Activated CD8-positive, alpha-beta memory T cell treated with anti-CD3 and anti-CD28 coated beads, Interleukin-2, amount 10 ng/mL, durations not matched to agents 7 days and 5 days (primary cell): ENCODE results near the gene ZNF76. TPM values are rescaled to one million over a fixed set of nuclear protein-coding genes. Genes with fewer than 3 reads are reported as not detected.

Experiments
- ATAC-seq: fragments of 150-1000 bp; cut with Tn5 transposase; one replicate; pipeline ENCODE4 v1.10.0; 2021; ENCODE audit warnings: moderate library complexity
- CTCF ChIA-PET: fragments of 350-600 bp; sonication (Branson Sonifier 250); formaldehyde crosslinking; loops from one replicate; lab custom pipeline; 2021; ENCODE audit warnings: antibody characterized with exemption; lab: Charles Lee
- DNase-seq: peaks from one replicate; pipeline ENCODE4 v3.0.0-alpha.2; 2020
- H3K27ac Mint-ChIP-seq: one replicate; pipeline ENCODE4 v1.8.0; 2021; ENCODE audit warnings: mild to moderate bottlenecking, mixed read lengths
- H3K27me3 Mint-ChIP-seq: one replicate; pipeline ENCODE4 v1.8.0; 2021; ENCODE audit warnings: mixed read lengths
- H3K36me3 Mint-ChIP-seq: one replicate; pipeline ENCODE4 v1.8.0; 2021; ENCODE audit warnings: mild to moderate bottlenecking, mixed read lengths
- H3K4me1 Mint-ChIP-seq: one replicate; pipeline ENCODE4 v1.8.0; 2021; ENCODE audit warnings: mixed read lengths
- H3K4me3 Mint-ChIP-seq: one replicate; pipeline ENCODE4 v1.8.0; 2021; ENCODE audit warnings: mild to moderate bottlenecking, moderate library complexity, mixed read lengths
- H3K9me3 Mint-ChIP-seq: one replicate; pipeline ENCODE4 v1.8.0; 2022; ENCODE audit warnings: low read depth, mixed read lengths
- total RNA-seq, 2 experiments: library from RNA; stranded (reverse); gene quantifications; one replicate each; pipeline ENCODE4 v1.2.3, GENCODE V29; 2021

ZNF76 gene
- total RNA-seq, 2 experiments from 2014 or later: 55.0 to 61.8 TPM

DNA sequence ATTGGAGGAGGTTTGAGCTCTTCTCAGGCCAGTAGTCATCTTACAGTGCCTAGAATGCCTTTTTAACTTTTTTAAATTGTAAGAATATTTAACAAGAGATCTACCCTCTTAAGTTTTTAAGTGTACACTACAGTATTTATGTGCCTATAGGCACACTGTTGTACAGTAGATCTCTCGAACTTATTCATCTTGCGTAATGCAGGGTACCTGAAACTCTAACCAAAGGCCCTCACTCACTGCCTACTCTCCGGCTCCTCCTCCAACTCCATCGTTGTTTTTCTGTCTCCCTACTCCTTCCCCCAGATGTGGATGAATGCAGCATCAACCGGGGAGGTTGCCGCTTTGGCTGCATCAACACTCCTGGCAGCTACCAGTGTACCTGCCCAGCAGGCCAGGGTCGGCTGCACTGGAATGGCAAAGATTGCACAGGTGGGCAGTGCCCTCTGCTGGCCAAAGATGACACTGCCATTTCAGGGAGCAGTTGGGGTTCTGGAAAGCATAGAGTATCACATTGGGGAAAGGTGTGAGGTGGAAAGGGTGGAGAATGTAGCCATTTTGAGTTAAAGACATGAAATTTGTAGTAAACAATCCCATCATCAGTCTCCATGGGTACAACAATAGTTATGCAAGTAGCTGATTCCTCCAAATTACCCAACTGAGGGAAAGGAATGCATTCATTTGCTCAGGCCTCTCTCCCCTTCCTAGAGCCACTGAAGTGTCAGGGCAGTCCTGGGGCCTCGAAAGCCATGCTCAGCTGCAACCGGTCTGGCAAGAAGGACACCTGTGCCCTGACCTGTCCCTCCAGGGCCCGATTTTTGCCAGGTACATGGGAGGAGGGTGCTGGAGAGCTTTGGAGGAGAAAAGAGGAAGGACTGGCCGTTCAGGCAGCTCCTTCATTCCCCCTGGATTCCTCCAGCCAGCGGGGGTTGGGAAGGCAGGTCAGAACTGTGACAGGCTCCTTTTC, 18.4 kb upstream of the ZNF76 start:
- DNase-seq (peak; percentile 83), ATAC-seq (peak; percentile 85)
- Mint-ChIP-seq H3K4me3 (no peak overlapping the region), H3K27me3 (no peaks in the 10 kb centered on the region), H3K27ac (no peak overlapping the region), H3K4me1 (peaks cover 10% of the 10 kb centered on the region), H3K36me3 (no peaks in the 10 kb centered on the region), H3K9me3 (no peaks in the 10 kb centered on the region)
- CTCF ChIA-PET: interaction anchor here (0.6 to 4.9 kb wide), 31 partner anchors 9 to 781 kb away, joined by 3 to 63 read pairs (median 4); partner anchors contain the start of genes SNRPC and ZNF76

DNA sequence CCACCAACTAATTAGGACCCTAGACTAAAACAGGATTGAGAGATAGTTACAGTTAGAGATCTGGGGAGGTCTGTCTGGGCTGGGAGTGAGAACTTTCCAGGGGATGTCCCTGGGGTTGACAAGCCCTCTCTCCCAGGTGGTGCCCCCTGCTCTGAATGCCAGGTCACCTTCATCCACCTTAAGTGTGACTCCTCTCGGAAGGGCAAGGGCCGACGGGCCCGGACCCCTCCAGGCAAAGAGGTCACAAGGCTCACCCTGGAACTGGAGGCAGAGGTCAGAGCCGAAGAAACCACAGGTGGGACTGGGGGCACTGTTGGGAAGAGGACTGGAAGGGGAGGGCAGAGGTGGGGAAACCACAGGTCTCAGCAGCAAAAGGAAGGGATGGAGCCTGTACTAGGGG, 17.0 kb upstream of the ZNF76 start:
- Mint-ChIP-seq H3K9me3 (no peaks in the 10 kb centered on the region), H3K36me3 (no peaks in the 10 kb centered on the region), H3K4me3 (no peak overlapping the region), H3K27me3 (no peaks in the 10 kb centered on the region), H3K4me1 (peaks cover 10% of the 10 kb centered on the region), H3K27ac (no peak overlapping the region)
- DNase-seq (no peak), ATAC-seq (no peak)
- CTCF ChIA-PET: interaction anchor here (3.8 to 4.9 kb wide), 5 partner anchors 12 to 95 kb away, joined by 20 to 63 read pairs (median 41); partner anchors contain the start of gene ZNF76

DNA sequence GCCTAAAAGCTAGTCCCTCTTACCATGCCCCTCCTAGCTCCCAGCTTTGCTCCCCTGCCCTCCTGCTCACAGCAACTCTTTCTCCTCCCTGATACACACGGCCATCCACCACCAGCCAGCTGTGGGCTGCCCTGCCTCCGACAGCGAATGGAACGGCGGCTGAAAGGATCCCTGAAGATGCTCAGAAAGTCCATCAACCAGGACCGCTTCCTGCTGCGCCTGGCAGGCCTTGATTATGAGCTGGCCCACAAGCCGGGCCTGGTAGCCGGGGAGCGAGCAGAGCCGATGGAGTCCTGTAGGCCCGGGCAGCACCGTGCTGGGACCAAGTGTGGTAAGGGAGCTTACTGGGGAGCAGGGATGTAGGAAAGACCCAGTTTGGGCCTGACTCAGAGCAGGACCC, 16.6 kb upstream of the ZNF76 start:
- CTCF ChIA-PET: interaction anchor here (0.8 to 4.9 kb wide), 5 partner anchors 12 to 36 kb away, joined by 3 to 63 read pairs (median 35); partner anchors contain the start of gene ZNF76

DNA sequence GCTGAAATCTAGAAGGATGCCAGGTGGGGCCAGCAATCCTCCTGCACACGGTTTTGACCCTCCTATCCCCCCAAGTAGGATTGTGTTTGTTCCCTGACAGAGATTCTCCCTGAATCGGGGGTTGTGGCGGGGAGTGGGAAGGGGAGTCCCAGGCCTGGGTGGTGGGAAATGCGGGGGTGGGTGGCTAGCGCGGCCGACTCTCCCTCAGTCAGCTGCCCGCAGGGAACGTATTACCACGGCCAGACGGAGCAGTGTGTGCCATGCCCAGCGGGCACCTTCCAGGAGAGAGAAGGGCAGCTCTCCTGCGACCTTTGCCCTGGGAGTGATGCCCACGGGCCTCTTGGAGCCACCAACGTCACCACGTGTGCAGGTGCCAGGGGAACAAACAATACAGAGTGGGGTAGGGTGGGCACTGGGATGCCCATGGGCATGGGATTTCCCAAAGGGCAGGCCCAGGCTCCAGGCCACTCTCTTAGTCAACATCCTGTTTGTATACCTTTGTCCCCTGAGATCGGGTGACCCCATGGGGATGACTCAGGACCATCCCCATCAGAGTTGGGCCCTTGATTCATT, 16.1 kb upstream of the ZNF76 start:
- Mint-ChIP-seq H3K4me1 (peaks cover 20% of the 10 kb centered on the region), H3K9me3 (no peaks in the 10 kb centered on the region), H3K4me3 (no peak overlapping the region), H3K27me3 (no peaks in the 10 kb centered on the region), H3K36me3 (no peaks in the 10 kb centered on the region), H3K27ac (no peak overlapping the region)
- no peak for DNase-seq
- no peak for ATAC-seq
- CTCF ChIA-PET: interaction anchor here (0.8 to 4.8 kb wide), 3 partner anchors 13 to 24 kb away, joined by 3 to 41 read pairs (median 20); no protein-coding TSS in a partner anchor

More for the DNA sequence above, 16.6 kb upstream of the ZNF76 start:
- Mint-ChIP-seq H3K4me1 (peaks cover 14% of the 10 kb centered on the region), H3K27me3 (no peaks in the 10 kb centered on the region), H3K9me3 (no peaks in the 10 kb centered on the region), H3K4me3 (no peak overlapping the region), H3K36me3 (no peaks in the 10 kb centered on the region), H3K27ac (no peak overlapping the region)
- DNase-seq: no peak
- no peak for ATAC-seq

DNA sequence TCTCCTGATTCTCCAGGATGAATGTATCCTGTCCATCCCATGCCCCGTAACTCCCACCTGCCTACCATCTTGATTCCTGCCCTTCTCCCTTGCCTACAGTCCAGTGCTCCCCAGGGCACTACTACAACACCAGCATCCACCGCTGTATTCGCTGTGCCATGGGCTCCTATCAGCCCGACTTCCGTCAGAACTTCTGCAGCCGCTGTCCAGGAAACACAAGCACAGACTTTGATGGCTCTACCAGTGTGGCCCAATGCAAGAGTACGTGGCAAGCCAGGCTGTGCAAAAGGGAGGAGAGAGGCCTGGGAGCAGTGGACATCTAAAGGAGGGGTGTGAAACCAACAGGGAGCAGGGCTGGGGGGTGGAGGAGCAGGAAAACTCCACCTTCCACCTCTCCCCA, 15.0 kb upstream of the ZNF76 start:
- H3K4me1 Mint-ChIP-seq: peaks cover 26% of the 10 kb centered on the region
- CTCF ChIA-PET: no interaction called here
- no peaks in the 10 kb centered on the region for H3K36me3 Mint-ChIP-seq
- DNase-seq (no peak), ATAC-seq (no peak)
- no peaks in the 10 kb centered on the region for H3K27me3 Mint-ChIP-seq
- no peak overlapping the region for H3K27ac Mint-ChIP-seq
- H3K9me3 Mint-ChIP-seq: no peaks in the 10 kb centered on the region
- H3K4me3 Mint-ChIP-seq: no peak overlapping the region

DNA sequence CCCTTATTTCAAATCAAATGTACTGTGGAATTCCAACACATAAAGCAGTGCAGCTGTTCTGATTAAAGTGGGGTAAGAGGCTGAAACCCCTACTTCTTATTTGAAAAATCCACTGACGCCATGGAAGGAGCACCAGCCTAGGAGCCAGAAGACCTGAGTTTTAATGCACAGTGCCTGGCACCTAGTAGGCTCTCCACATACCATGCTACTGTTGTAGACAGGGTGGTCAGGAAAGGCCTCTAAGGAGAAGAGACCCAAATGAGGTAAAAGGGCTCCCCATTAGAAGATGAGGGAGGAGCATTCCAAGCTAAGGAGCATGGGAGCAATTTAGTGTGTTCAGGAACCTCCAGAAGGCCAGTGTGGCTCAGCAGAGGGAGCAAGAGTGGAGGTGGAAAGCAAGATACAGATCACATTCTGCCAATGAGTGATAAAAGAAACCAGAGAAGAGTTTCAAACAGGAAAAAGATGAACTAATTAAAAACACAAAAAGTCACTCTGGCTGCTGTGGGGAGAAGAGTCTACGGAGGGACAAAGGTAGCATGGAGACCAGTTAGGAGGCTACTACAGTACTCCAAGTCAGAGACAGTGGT, 11.8 kb upstream of the ZNF76 start:
- Mint-ChIP-seq H3K9me3 (no peaks in the 10 kb centered on the region), H3K27me3 (no peaks in the 10 kb centered on the region), H3K27ac (peak overlapping the region; percentile 63), H3K4me3 (no peak overlapping the region), H3K4me1 (peaks cover 23% of the 10 kb centered on the region), H3K36me3 (no peaks in the 10 kb centered on the region)
- CTCF ChIA-PET: interaction anchor here (1.0 to 1.8 kb wide), 2 partner anchors 16 to 102 kb away, joined by 4 read pairs; no protein-coding TSS in a partner anchor
- peak; percentile 71 for ATAC-seq
- peak; percentile 43 for DNase-seq

DNA sequence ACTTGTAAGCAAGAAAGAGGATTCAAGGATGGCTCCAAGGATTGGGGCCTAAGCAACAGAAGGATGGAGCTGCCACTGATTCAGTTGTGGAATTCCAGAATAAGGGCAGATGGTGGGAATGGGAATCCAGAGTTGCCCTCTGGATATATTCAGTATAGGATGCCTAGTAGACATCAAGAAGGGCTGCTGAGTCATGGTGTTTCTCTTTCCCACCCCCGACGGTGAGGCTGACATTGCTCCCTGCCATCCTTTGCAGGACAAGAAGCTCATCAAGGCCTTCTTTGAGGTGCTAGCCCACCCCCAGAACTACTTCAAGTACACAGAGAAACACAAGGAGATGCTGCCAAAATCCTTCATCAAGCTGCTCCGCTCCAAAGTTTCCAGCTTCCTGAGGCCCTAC, 11.2 kb upstream of the ZNF76 start:
- CTCF ChIA-PET: interaction anchor here (0.7 to 1.8 kb wide), 4 partner anchors 16 to 103 kb away, joined by 3 to 5 read pairs (median 4); no protein-coding TSS in a partner anchor
- Mint-ChIP-seq H3K4me1 (peaks cover 23% of the 10 kb centered on the region), H3K27ac (peak overlapping the region; percentile 63), H3K9me3 (no peaks in the 10 kb centered on the region), H3K36me3 (no peaks in the 10 kb centered on the region), H3K4me3 (no peak overlapping the region), H3K27me3 (no peaks in the 10 kb centered on the region)
- ATAC-seq: no peak
- DNase-seq: no peak

DNA sequence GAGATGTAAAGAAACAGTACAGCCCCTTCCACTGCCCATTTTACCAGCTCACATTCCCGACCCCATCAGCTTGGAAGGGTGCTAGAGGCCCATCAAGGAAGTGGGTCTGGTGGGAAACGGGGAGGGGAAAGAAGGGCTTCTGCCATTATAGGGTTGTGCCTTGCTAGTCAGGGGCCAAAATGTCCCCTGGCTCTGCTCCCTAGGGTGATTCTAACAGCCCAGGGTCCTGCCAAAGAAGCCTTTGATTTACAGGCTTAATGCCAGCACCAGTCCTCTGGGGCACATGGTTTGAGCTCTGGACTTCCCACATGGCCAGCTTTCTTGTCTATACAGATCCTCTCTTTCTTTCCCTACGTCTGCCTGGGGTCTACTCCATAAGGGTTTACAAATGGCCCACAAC, 10.6 kb upstream of the ZNF76 start:
- Mint-ChIP-seq H3K27ac (peak overlapping the region; percentile 10), H3K36me3 (no peaks in the 10 kb centered on the region), H3K27me3 (no peaks in the 10 kb centered on the region), H3K4me3 (no peak overlapping the region), H3K4me1 (peaks cover 20% of the 10 kb centered on the region), H3K9me3 (no peaks in the 10 kb centered on the region)
- ATAC-seq: no peak
- no peak for DNase-seq
- CTCF ChIA-PET: interaction anchor here (0.7 to 3.0 kb wide), 5 partner anchors 8 to 104 kb away, joined by 3 to 18 read pairs (median 4); no protein-coding TSS in a partner anchor

DNA sequence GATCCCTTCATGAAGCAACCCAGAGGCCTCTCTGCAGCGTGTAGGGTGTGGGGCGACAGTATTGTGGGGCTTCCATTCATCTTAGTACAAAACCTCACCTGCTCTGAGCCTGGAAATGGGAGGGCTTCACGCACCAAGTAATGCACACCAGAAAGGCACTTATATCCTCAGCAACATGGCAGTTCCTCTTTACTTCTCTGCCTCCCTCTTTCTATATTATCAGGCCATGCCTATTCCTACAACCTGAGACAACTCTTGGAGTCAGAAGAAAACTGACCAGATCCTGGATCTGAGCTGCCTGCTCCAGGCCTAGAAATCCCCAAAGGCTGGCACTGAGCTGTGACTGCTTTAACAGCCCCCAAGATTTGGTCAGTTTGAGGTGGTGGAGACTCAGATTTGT, 7.6 kb upstream of the ZNF76 start:
- CTCF ChIA-PET: no interaction called here
- no peaks in the 10 kb centered on the region for H3K27me3 Mint-ChIP-seq
- peaks cover 19% of the 10 kb centered on the region for H3K4me1 Mint-ChIP-seq
- no peak overlapping the region for H3K27ac Mint-ChIP-seq
- no peaks in the 10 kb centered on the region for H3K36me3 Mint-ChIP-seq
- DNase-seq (no peak), ATAC-seq (no peak)
- H3K4me3 Mint-ChIP-seq: no peak overlapping the region
- no peaks in the 10 kb centered on the region for H3K9me3 Mint-ChIP-seq

DNA sequence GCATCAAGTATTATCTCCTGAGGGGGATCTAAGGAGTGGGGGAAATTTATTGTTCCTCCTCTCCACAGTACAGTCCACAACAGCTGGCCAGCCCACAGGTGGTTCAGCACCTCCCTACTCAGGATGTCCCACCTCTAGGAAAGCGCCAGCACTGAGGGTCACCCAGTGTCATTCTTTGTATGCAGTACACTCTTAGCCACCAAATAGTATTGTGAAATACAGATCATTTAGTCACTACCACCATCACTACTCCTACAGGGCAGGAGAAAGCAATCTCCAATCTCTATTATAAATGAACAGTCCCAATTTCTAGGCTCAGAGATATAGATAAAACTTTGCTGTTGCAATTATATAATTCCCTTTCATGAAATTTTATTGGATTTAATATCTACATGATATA, 6.3 kb upstream of the ZNF76 start:
- peaks cover 12% of the 10 kb centered on the region for H3K4me1 Mint-ChIP-seq
- H3K36me3 Mint-ChIP-seq: no peaks in the 10 kb centered on the region
- ATAC-seq (no peak), DNase-seq (no peak)
- CTCF ChIA-PET: no interaction called here
- H3K27me3 Mint-ChIP-seq: no peaks in the 10 kb centered on the region
- H3K9me3 Mint-ChIP-seq: no peaks in the 10 kb centered on the region
- no peak overlapping the region for H3K4me3 Mint-ChIP-seq
- no peak overlapping the region for H3K27ac Mint-ChIP-seq

DNA sequence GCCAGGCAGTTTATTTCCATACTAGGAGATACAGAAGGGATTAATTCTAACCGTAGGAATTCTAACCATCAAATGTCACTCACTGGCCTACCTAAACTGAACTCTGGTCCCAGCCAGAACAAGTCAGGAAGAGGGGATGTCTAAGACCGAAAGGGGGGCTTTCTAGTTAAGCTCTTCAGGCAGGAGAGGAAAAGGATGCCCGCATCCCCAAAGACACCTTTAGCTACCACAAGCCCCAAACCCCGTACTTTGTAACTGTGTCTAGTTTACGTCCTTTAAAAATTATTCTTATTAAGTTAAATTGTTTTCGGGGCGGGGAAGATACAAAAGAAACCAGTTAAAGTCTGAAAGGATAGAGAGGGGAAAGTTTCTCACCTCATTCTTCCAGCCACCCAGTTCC, 1.2 kb upstream of the ZNF76 start:
- Mint-ChIP-seq H3K9me3 (no peaks in the 10 kb centered on the region), H3K36me3 (peaks cover 3% of the 10 kb centered on the region), H3K4me3 (peak overlapping the region; percentile 92), H3K27ac (peak overlapping the region; percentile 86), H3K27me3 (no peaks in the 10 kb centered on the region), H3K4me1 (peaks cover 35% of the 10 kb centered on the region)
- CTCF ChIA-PET: interaction anchor here (0.5 to 4.9 kb wide), 9 partner anchors 13 to 1314 kb away, joined by 3 to 35 read pairs (median 4); no protein-coding TSS in a partner anchor
- ATAC-seq: no peak
- no peak for DNase-seq

DNA sequence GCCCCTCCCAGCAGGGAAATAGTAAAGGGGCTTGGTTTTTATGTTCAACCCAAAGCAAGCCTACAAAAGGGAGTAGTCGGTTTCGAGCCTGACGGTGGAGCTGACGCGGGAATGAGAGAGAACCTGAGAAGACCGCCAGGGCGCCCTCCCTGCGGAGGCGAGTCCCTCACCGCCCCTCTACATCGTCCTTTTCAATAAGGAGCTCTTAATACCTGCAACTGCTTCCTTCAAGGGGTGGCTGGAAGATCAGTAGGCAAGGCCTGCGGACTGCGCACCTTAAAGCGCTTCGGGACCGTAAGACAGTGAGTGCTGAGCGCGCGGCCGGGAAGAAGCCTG, 709 bp upstream of the ZNF76 start:
- CTCF ChIA-PET: interaction anchor here (0.5 to 4.9 kb wide), 12 partner anchors 9 to 1314 kb away, joined by 3 to 35 read pairs (median 4); no protein-coding TSS in a partner anchor
- no peaks in the 10 kb centered on the region for H3K27me3 Mint-ChIP-seq
- DNase-seq (no peak), ATAC-seq (peak; percentile 25)
- peaks cover 39% of the 10 kb centered on the region for H3K4me1 Mint-ChIP-seq
- H3K27ac Mint-ChIP-seq: peak overlapping the region; percentile 86
- peak overlapping the region; percentile 92 for H3K4me3 Mint-ChIP-seq
- H3K36me3 Mint-ChIP-seq: peaks cover 3% of the 10 kb centered on the region
- H3K9me3 Mint-ChIP-seq: no peaks in the 10 kb centered on the region
